ENCODE measurements around the gene CCDC87. TPM values are rescaled to one million over a fixed set of nuclear protein-coding genes. Genes with fewer than 3 reads are reported as not detected.
"Not testable (repeated sequence)": the region's sequence is repeated elsewhere in the genome, so short reads cannot be mapped to it uniquely, and the experiment has no call there.

CCDC87 gene
- total RNA-seq (under 1 TPM; 0.39 to 0.44 TPM), polyA plus RNA-seq (ENCODE audit: insufficient read length in 6 of 6) (under 1 TPM; 0.07 to 0.18 (median 0.09) TPM)
- long read RNA-seq, donor 1 = 0 reads
- long read RNA-seq, donor 2 = 0 reads
- long read RNA-seq, donor 3, partial matches to known transcripts = 44 of 63 reads
- long read RNA-seq, donor 3, other reads (novel, unspliced or antisense) = 19 of 63 reads
- long read RNA-seq, donor 4 = 0 reads
- long read RNA-seq, donor 5, partial matches to known transcripts = 57 of 91 reads
- long read RNA-seq, donor 5, other reads (novel, unspliced or antisense) = 33 of 91 reads
- long read RNA-seq, donor 6 = 0 reads
- long read RNA-seq, donor 7, partial matches to known transcripts = 53 of 78 reads
- long read RNA-seq, donor 7, other reads (novel, unspliced or antisense) = 25 of 78 reads
- long read RNA-seq, donor 8 = 0 reads
- long read RNA-seq, donor 9 = 0 reads
- long read RNA-seq, donor 10 = 0 reads
- long read RNA-seq, donor 11 = 0 reads
- long read RNA-seq, donor 12 = 0 reads

- DNase-seq (peak; percentile 95 to 100 (median 98)), ATAC-seq (peak; percentile 98)
- Histone ChIP-seq H3K4me1 (peaks cover 17 to 35% of the 10 kb centered on the region in 2 donors), H3K4me3 (peak within 1 kb of the TSS; percentile 60 to 68), H3K27me3 (no peaks in the 10 kb centered on the region), H3K9me3 (no peaks in the 10 kb centered on the region), H3K36me3 (no peaks in the 10 kb centered on the region), H3K27ac (peak within 1 kb of the TSS; percentile 69 to 89)
- TF ChIP-seq, protein P1, sequence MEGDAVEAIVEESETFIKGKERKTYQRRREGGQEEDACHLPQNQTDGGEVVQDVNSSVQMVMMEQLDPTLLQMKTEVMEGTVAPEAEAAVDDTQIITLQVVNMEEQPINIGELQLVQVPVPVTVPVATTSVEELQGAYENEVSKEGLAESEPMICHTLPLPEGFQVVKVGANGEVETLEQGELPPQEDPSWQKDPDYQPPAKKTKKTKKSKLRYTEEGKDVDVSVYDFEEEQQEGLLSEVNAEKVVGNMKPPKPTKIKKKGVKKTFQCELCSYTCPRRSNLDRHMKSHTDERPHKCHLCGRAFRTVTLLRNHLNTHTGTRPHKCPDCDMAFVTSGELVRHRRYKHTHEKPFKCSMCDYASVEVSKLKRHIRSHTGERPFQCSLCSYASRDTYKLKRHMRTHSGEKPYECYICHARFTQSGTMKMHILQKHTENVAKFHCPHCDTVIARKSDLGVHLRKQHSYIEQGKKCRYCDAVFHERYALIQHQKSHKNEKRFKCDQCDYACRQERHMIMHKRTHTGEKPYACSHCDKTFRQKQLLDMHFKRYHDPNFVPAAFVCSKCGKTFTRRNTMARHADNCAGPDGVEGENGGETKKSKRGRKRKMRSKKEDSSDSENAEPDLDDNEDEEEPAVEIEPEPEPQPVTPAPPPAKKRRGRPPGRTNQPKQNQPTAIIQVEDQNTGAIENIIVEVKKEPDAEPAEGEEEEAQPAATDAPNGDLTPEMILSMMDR (IDR thresholded peaks at IDR 0.05) = peak; percentile 48 to 59
- intact Hi-C loops (cut with DNase I) = no loop called here
These were observed at the start of gene CCDC87, which contains the start of gene CCS for GRCh38 chr11:66592457-66593302. TSS of gene CCDC87 (minus strand) at chr11:66593063. CDS start at chr11:66593015, 48 bp downstream. TSS of gene CCS (plus strand) at chr11:66593185. CDS start at chr11:66593262, 77 bp downstream.

DNA sequence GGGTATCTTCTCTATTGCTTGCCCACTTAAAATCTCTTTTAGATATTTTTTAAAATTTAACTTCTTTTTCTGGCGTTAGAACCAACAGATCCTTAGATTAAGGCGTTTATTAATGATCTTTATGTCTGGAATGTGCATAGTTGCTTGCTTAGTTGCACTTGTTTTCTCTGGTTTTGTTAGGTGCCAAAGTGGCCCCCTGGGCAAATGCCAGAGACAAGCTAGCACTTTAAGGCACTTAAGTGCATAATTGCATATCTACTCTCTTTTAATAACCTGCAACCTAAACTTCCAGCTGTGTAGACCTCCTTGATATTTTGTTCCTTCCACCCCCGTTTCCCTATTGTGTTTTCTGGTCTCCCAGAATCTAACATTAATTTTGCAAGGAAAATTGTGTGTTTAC, 49.0 kb upstream of the CCDC87 start:
- intact Hi-C loops (cut with DNase I) = no loop called here
- no peak overlapping the region for H3K27ac ChIP-seq
- H3K36me3 ChIP-seq = peaks cover 9 to 73% of the 10 kb centered on the region in 2 donors
- no peaks in the 10 kb centered on the region for H3K9me3 ChIP-seq
- H3K27me3 ChIP-seq = no peaks in the 10 kb centered on the region
- ATAC-seq = no peak
- no peak for DNase-seq
- TF ChIP-seq, protein P1 (IDR thresholded peaks at IDR 0.05) = no peak
- peaks cover 37 to 90% of the 10 kb centered on the region in 2 donors for H3K4me1 ChIP-seq
- H3K4me3 ChIP-seq = peak overlapping the region; percentile 17 to 83

DNA sequence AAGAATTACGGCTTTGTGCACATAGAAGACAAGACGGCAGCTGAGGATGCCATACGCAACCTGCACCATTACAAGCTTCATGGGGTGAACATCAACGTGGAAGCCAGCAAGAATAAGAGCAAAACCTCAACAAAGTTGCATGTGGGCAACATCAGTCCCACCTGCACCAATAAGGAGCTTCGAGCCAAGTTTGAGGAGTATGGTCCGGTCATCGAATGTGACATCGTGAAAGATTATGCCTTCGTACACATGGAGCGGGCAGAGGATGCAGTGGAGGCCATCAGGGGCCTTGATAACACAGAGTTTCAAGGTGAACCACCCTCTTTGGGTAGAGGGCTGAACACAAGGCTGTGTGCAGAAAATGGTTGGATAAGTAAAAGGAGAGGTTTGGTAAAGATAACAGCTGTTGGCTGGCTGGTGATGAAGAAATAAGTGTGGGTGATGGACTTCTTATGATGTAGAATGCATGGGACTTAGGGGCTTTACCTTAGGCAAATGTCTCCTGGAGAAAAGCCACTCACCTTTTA, 47.0 kb upstream of the CCDC87 start:
- H3K36me3 ChIP-seq = peaks cover 9 to 56% of the 10 kb centered on the region in 2 donors
- H3K9me3 ChIP-seq; ATAC-seq; intact Hi-C loops (cut with DNase I); H3K27me3 ChIP-seq; H3K27ac ChIP-seq; DNase-seq: not testable (repeated sequence)
- H3K4me3 ChIP-seq = peak overlapping the region in 1 of 2 donors; percentile 83
- peaks cover 37 to 73% of the 10 kb centered on the region in 2 donors for H3K4me1 ChIP-seq

GRCh38 chr11:66639066-66639813, 46.4 kb upstream of the CCDC87 start:
- ATAC-seq = peak; percentile 4
- intact Hi-C loops (cut with DNase I) = no loop called here

More at GRCh38 chr11:66639066-66639813, 46.4 kb upstream of the CCDC87 start:
- peaks cover 37 to 66% of the 10 kb centered on the region in 2 donors for H3K4me1 ChIP-seq
- peaks cover 9 to 56% of the 10 kb centered on the region in 2 donors for H3K36me3 ChIP-seq
- TF ChIP-seq, protein P1 (IDR thresholded peaks at IDR 0.05) = no peak
- H3K9me3 ChIP-seq = no peaks in the 10 kb centered on the region
- H3K27ac ChIP-seq = peak overlapping the region; percentile 88 to 92
- DNase-seq = peak in 2 of 4 donors; percentile 42 to 52
- H3K27me3 ChIP-seq = no peaks in the 10 kb centered on the region
- H3K4me3 ChIP-seq = peak overlapping the region; percentile 65 to 83
